Calu3 (cell line): ENCODE results near the gene MPC1. TPM values are rescaled to one million over a fixed set of nuclear protein-coding genes. Genes with fewer than 3 reads are reported as not detected.

Source experiments
- BruUV-seq: library from RNA; stranded (reverse); fragments of 400-500 nt; replicated peaks from 2 replicates; lab custom pipeline; 2021; lab: Mats Ljungman, UMichigan
- CTCF ChIA-PET: fragments of 300-600 bp; sonication (Branson Sonifier 250); formaldehyde crosslinking; loops from one replicate; lab custom pipeline; 2022; ENCODE audit warnings: antibody characterized with exemption; lab: Charles Lee
- DNase-seq: peaks from one replicate; pipeline ENCODE4 v3.0.0; 2022
- H3K27ac Mint-ChIP-seq: one replicate; pipeline ENCODE4 v1.8.0; 2022; ENCODE audit warnings: mixed read lengths; ENCODE audit not compliant: unreplicated experiment
- H3K27me3 Mint-ChIP-seq: one replicate; pipeline ENCODE4 v1.8.0; 2022; ENCODE audit warnings: mixed read lengths; ENCODE audit not compliant: unreplicated experiment
- H3K36me3 Mint-ChIP-seq: one replicate; pipeline ENCODE4 v1.8.0; 2022; ENCODE audit warnings: mild to moderate bottlenecking, moderate library complexity, mixed read lengths; ENCODE audit not compliant: insufficient read depth, unreplicated experiment
- H3K4me1 Mint-ChIP-seq: one replicate; pipeline ENCODE4 v1.8.0; 2022; ENCODE audit warnings: mild to moderate bottlenecking, low read depth, mixed read lengths; ENCODE audit not compliant: unreplicated experiment
- H3K4me3 Mint-ChIP-seq: one replicate; pipeline ENCODE4 v1.8.0; 2022; ENCODE audit warnings: mild to moderate bottlenecking, low read depth, moderate library complexity, mixed read lengths; ENCODE audit not compliant: unreplicated experiment
- H3K9me3 Mint-ChIP-seq: one replicate; pipeline ENCODE4 v1.8.0; 2022; ENCODE audit warnings: low read depth, mixed read lengths; ENCODE audit not compliant: unreplicated experiment
- intact Hi-C: fragments of 100-400 bp; cut with micrococcal nuclease; formaldehyde crosslinking; loops from one replicate; pipeline ENCODE4 v1.10.0; 2022; ENCODE audit not compliant: unreplicated experiment
- total RNA-seq: library from RNA; stranded (reverse); gene quantifications from 2 replicates; pipeline ENCODE4 v1.2.3, GENCODE V29; 2022
- TF ChIP-seq, protein P1 (sequence below): fragments of 200-600 bp; IDR thresholded peaks from one replicate; pipeline ENCODE4 v1.8.0; 2022; ENCODE audit warnings: antibody characterized with exemption; ENCODE audit not compliant: unreplicated experiment

Gene MPC1
- total RNA-seq, 1 experiment from 2014 or later = 48.9 TPM

GRCh38 chr6:166338854-166339253 lies 43.9 kb downstream of the MPC1 start:
- no peak overlapping the region for H3K4me3 Mint-ChIP-seq
- no peaks in the 10 kb centered on the region for H3K27me3 Mint-ChIP-seq
- TF ChIP-seq, protein P1, sequence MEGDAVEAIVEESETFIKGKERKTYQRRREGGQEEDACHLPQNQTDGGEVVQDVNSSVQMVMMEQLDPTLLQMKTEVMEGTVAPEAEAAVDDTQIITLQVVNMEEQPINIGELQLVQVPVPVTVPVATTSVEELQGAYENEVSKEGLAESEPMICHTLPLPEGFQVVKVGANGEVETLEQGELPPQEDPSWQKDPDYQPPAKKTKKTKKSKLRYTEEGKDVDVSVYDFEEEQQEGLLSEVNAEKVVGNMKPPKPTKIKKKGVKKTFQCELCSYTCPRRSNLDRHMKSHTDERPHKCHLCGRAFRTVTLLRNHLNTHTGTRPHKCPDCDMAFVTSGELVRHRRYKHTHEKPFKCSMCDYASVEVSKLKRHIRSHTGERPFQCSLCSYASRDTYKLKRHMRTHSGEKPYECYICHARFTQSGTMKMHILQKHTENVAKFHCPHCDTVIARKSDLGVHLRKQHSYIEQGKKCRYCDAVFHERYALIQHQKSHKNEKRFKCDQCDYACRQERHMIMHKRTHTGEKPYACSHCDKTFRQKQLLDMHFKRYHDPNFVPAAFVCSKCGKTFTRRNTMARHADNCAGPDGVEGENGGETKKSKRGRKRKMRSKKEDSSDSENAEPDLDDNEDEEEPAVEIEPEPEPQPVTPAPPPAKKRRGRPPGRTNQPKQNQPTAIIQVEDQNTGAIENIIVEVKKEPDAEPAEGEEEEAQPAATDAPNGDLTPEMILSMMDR = no peak
- no peak for DNase-seq
- intact Hi-C loops = no loop called here
- no peak overlapping the region for H3K27ac Mint-ChIP-seq
- peaks cover 41% of the 10 kb centered on the region for H3K36me3 Mint-ChIP-seq
- CTCF ChIA-PET = no interaction called here
- H3K4me1 Mint-ChIP-seq = peaks cover 9% of the 10 kb centered on the region
- H3K9me3 Mint-ChIP-seq = no peaks in the 10 kb centered on the region
- no TSS peak for BruUV-seq

- CTCF ChIA-PET = no interaction called here
- BruUV-seq = no TSS peak
- Mint-ChIP-seq H3K27ac (no peak overlapping the region), H3K27me3 (no peaks in the 10 kb centered on the region), H3K9me3 (no peaks in the 10 kb centered on the region), H3K36me3 (peaks cover 29% of the 10 kb centered on the region), H3K4me3 (no peak overlapping the region), H3K4me1 (peaks cover 10% of the 10 kb centered on the region)
- DNase-seq = no peak
- TF ChIP-seq, protein P1 = no peak
- intact Hi-C loops = no loop called here
Measured at GRCh38 chr6:166336847-166337246, 45.9 kb downstream of the MPC1 start.

DNA sequence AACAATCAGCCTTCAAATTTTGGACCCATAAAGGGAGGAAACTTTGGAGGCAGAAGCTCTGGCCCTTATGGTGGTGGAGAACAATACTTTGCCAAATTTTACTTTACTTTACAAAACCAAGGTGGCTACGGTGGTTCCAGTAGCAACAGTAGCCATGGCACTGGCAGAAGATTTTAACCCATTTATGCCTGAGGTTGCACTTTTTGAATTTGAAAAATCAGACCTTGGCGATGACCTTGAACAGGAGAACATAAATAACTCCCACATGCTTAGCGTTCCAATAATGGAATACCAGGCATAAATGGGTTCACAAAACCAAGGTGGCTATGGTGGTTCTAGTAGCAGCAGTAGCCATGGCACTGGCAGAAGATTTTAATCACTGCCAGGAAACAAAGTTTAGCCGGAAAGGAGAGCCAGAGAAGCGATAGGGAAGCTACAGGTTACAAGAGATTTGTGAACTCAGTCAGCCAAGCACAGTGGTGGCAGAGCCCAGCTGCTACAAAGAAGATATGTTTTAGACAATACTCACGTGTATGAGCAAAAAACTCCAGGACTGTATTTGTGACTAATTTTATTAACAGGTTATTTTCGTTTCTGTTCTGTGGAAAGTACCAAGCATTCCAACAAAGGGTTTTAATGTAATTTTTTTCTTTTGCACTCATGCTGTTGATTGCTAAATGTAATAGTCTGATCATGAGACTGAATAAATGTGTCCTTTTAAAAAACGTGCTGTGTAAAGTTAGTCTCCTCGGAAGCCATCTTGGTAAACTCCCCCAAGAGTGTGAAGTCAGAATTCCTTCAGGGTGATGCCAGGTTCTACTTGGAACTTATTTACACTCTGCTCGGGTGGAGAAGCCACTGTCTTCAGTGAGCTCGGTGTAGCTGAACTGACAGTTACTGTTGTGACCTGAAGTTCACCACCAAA lies 47.1 kb downstream of the MPC1 start:
- DNase-seq = no peak
- no TSS peak for BruUV-seq
- no peaks in the 10 kb centered on the region for H3K9me3 Mint-ChIP-seq
- TF ChIP-seq, protein P1 = no peak
- intact Hi-C loops = no loop called here
- no peak overlapping the region for H3K27ac Mint-ChIP-seq
- CTCF ChIA-PET = interaction anchor here (1.1 kb wide), 1 partner anchor 46 kb away, joined by 3 read pairs; no protein-coding TSS in a partner anchor
- peaks cover 10% of the 10 kb centered on the region for H3K4me1 Mint-ChIP-seq
- peaks cover 22% of the 10 kb centered on the region for H3K36me3 Mint-ChIP-seq
- no peaks in the 10 kb centered on the region for H3K27me3 Mint-ChIP-seq
- no peak overlapping the region for H3K4me3 Mint-ChIP-seq

GRCh38 chr6:166334878-166335277 lies 47.9 kb downstream of the MPC1 start:
- no peak for DNase-seq
- Mint-ChIP-seq H3K27me3 (no peaks in the 10 kb centered on the region), H3K36me3 (peaks cover 22% of the 10 kb centered on the region), H3K4me1 (peaks cover 10% of the 10 kb centered on the region), H3K9me3 (no peaks in the 10 kb centered on the region), H3K27ac (no peak overlapping the region), H3K4me3 (no peak overlapping the region)
- intact Hi-C loops = no loop called here
- BruUV-seq = no TSS peak
- TF ChIP-seq, protein P1 = no peak
- CTCF ChIA-PET = interaction anchor here (1.1 kb wide), 1 partner anchor 46 kb away, joined by 3 read pairs; no protein-coding TSS in a partner anchor
